ENCODE data around the gene EVI2A.

DNA sequence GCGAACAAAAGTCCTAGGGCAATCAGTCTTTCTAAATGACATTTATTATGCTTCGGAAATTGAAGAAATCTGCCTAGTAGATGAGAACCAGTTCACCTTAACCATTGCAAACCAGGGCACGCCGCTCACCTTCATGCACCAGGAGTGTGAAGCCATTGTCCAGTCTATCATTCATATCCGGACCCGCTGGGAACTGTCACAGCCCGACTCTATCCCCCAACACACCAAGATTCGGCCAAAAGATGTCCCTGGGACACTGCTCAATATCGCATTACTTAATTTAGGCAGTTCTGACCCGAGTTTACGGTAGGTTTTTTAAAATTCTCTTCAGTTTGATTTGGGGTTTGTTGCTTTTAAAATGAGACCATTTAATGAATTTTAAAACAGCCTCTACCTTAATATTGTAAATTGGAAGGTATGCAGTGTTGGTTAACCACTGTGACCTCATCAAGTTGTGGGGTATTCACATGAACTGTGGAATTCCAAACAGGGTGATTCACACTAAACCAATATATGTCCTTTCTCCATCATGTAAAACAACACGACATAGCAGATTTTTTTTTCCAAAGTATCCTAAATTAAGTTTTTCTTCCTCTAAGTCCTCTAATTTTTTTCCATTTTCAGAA lies 6.2 kb upstream of the EVI2A start:
- TF ChIP-seq, protein P1, sequence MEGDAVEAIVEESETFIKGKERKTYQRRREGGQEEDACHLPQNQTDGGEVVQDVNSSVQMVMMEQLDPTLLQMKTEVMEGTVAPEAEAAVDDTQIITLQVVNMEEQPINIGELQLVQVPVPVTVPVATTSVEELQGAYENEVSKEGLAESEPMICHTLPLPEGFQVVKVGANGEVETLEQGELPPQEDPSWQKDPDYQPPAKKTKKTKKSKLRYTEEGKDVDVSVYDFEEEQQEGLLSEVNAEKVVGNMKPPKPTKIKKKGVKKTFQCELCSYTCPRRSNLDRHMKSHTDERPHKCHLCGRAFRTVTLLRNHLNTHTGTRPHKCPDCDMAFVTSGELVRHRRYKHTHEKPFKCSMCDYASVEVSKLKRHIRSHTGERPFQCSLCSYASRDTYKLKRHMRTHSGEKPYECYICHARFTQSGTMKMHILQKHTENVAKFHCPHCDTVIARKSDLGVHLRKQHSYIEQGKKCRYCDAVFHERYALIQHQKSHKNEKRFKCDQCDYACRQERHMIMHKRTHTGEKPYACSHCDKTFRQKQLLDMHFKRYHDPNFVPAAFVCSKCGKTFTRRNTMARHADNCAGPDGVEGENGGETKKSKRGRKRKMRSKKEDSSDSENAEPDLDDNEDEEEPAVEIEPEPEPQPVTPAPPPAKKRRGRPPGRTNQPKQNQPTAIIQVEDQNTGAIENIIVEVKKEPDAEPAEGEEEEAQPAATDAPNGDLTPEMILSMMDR (IDR thresholded peaks at IDR 0.05; ENCODE audit: insufficient read depth, low read length) = no peak
- TF ChIP-seq SPI1 (IDR thresholded peaks at IDR 0.05; ENCODE audit: borderline replicate concordance, low read depth) = no peak
